Loucy (cell line): ENCODE measurements around the gene SNX3.

Experiments
- EZH2phosphoT487 ChIP-seq: fragments of 200-600 bp; IDR thresholded peaks from 2 replicates; pipeline ENCODE4 v1.6.1; 2018; ENCODE audit warnings: antibody characterized with exemption, mild to moderate bottlenecking, moderate library complexity, borderline replicate concordance
- TF ChIP-seq, protein P1 (sequence below): fragments of 200-600 bp; sonication (generic); conservative IDR thresholded peaks from 2 replicates; pipeline ENCODE4 v1.5.1; 2014; ENCODE audit warnings: mild to moderate bottlenecking, antibody characterized with exemption, low read length

DNA sequence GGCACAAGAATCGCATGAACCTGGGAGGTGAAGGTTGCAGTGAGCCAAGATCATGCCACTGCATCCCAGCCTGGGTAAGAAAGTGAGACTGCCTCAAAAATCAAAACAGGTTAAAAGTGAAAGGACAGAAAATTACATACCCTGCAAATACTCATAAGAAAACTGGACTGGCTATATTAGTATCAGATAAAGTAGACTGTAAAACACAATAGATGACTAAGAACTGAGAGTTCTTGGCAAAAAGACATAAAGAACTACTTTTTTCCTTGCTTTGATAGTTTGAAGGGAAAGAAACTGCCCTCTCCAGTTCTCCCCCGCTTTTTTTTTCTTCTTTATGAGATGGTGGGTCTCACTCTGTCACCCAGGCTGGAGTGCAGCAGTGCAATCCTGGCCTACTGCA, 17.0 kb downstream of the SNX3 start:
- TF ChIP-seq, protein P1, sequence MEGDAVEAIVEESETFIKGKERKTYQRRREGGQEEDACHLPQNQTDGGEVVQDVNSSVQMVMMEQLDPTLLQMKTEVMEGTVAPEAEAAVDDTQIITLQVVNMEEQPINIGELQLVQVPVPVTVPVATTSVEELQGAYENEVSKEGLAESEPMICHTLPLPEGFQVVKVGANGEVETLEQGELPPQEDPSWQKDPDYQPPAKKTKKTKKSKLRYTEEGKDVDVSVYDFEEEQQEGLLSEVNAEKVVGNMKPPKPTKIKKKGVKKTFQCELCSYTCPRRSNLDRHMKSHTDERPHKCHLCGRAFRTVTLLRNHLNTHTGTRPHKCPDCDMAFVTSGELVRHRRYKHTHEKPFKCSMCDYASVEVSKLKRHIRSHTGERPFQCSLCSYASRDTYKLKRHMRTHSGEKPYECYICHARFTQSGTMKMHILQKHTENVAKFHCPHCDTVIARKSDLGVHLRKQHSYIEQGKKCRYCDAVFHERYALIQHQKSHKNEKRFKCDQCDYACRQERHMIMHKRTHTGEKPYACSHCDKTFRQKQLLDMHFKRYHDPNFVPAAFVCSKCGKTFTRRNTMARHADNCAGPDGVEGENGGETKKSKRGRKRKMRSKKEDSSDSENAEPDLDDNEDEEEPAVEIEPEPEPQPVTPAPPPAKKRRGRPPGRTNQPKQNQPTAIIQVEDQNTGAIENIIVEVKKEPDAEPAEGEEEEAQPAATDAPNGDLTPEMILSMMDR, result no peak
- no peak for TF ChIP-seq EZH2phosphoT487
